Islet of Langerhans (tissue), 1 donor: ENCODE measurements around the gene UTF1.

Experiments used
- FAIRE-seq: peaks from one replicate; lab custom pipeline; 2011; peaks lifted over from hg19 to GRCh38; lab: Jason Lieb, UNC

The UTF1 gene

GRCh38 chr10:133247681-133248333 is 17.8 kb downstream of the UTF1 start:
- no peak for FAIRE-seq

GRCh38 chr10:133248334-133248715 is 18.3 kb downstream of the UTF1 start:
- FAIRE-seq, result no peak

- FAIRE-seq, result no peak
Measured at GRCh38 chr10:133249094-133249780, 19.2 kb downstream of the UTF1 start.

- no peak for FAIRE-seq
Measured at GRCh38 chr10:133249975-133250754, 20.1 kb downstream of the UTF1 start.

- FAIRE-seq, result no peak
Measured at GRCh38 chr10:133251388-133252222, 21.6 kb downstream of the UTF1 start.

GRCh38 chr10:133252223-133252552 is 22.2 kb downstream of the UTF1 start:
- no peak for FAIRE-seq

GRCh38 chr10:133253361-133253955 is 23.4 kb downstream of the UTF1 start:
- FAIRE-seq, result no peak

GRCh38 chr10:133254421-133255120 is 24.6 kb downstream of the UTF1 start:
- FAIRE-seq, result no peak

GRCh38 chr10:133255323-133255722 is 25.3 kb downstream of the UTF1 start:
- no peak for FAIRE-seq

GRCh38 chr10:133257489-133258065 is 27.6 kb downstream of the UTF1 start:
- FAIRE-seq, result no peak

- FAIRE-seq, result no peak
Measured at GRCh38 chr10:133258066-133258817, 28.2 kb downstream of the UTF1 start.

- FAIRE-seq, result no peak
Measured at GRCh38 chr10:133258818-133259601, 29.0 kb downstream of the UTF1 start.

GRCh38 chr10:133259602-133259989 is 29.6 kb downstream of the UTF1 start:
- FAIRE-seq, result no peak

GRCh38 chr10:133260895-133261725 is 31.1 kb downstream of the UTF1 start:
- no peak for FAIRE-seq

GRCh38 chr10:133261726-133262325 is 31.8 kb downstream of the UTF1 start:
- FAIRE-seq, result no peak

- FAIRE-seq, result no peak
Measured at GRCh38 chr10:133262696-133263095, 32.7 kb downstream of the UTF1 start.

GRCh38 chr10:133263674-133264073 is 33.7 kb downstream of the UTF1 start:
- no peak for FAIRE-seq

- no peak for FAIRE-seq
Measured at GRCh38 chr10:133264461-133264860, 34.4 kb downstream of the UTF1 start.
